Vagina (tissue), 2 donors: ENCODE results near the gene KBTBD12.

Source experiments
- POLR2A ChIP-seq, 2 donors: fragments of 450-650 bp; IDR thresholded peaks; one replicate each; pipeline ENCODE4 v1.6.1; 2017; ENCODE audit warnings: antibody characterized with exemption in 2 of 2, mild to moderate bottlenecking in 2 of 2, moderate library complexity in 2 of 2
- POLR2AphosphoS5 ChIP-seq, 2 donors: sonication (generic); formaldehyde crosslinking; IDR thresholded peaks; one replicate each; pipeline ENCODE4 v1.9.0; 2017; ENCODE audit warnings: antibody characterized with exemption in 2 of 2, mild to moderate bottlenecking in 2 of 2, low read depth in 1 of 2; ENCODE audit not compliant: insufficient read depth in 1 of 2
- TF ChIP-seq, protein P1 (sequence below), 3 experiments: fragments of 450-650 bp in 2 of 3; fragments of 200-600 bp in 1 of 3; sonication (generic) in 1 of 3; IDR thresholded peaks; one replicate each; pipeline ENCODE4 v1.5.1; 2017 to 2019; ENCODE audit warnings: antibody characterized with exemption in 3 of 3, mild to moderate bottlenecking in 2 of 3, moderate library complexity in 2 of 3

DNA sequence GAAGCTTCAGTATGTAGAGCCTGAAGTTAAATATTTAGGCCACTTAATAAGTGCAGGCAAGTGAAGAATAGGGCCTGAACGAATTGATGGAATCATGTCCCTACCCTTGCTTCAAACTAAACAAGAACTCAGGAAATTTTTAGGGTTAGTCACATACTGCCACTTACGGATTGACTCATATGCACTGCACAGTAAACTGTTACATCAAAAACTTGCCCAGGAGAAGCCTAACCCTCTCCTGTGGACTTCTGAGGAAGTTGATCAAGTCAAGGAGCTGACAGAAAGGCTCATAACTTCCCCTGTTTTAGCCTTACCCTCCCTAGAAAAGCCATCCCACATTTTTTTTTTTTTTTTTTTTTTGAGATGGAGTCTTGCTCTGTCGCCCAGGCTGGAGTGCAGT, 20.6 kb upstream of the KBTBD12 start:
- TF ChIP-seq, protein P1, sequence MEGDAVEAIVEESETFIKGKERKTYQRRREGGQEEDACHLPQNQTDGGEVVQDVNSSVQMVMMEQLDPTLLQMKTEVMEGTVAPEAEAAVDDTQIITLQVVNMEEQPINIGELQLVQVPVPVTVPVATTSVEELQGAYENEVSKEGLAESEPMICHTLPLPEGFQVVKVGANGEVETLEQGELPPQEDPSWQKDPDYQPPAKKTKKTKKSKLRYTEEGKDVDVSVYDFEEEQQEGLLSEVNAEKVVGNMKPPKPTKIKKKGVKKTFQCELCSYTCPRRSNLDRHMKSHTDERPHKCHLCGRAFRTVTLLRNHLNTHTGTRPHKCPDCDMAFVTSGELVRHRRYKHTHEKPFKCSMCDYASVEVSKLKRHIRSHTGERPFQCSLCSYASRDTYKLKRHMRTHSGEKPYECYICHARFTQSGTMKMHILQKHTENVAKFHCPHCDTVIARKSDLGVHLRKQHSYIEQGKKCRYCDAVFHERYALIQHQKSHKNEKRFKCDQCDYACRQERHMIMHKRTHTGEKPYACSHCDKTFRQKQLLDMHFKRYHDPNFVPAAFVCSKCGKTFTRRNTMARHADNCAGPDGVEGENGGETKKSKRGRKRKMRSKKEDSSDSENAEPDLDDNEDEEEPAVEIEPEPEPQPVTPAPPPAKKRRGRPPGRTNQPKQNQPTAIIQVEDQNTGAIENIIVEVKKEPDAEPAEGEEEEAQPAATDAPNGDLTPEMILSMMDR (IDR thresholded peaks at IDR 0.05), result no peak
- no peak for TF ChIP-seq POLR2A (IDR thresholded peaks at IDR 0.05)
- no peak for TF ChIP-seq POLR2AphosphoS5 (IDR thresholded peaks at IDR 0.05; ENCODE audit: insufficient read depth in 1 of 2, low read depth in 1 of 2)
